Liver (tissue), 9 donors: ENCODE measurements around the gene CHRM1. TPM values are rescaled to one million over a fixed set of nuclear protein-coding genes. Genes with fewer than 3 reads are reported as not detected.
A peak's percentile ranks its signal among the peaks of the same experiment; 100 is the strongest.

Experiments used
- DNase-seq: peaks from one replicate; pipeline ENCODE4 v3.0.0-alpha.2; 2017; ENCODE audit warnings: low spot score
- H3K27ac ChIP-seq, 2 donors: one replicate each; pipeline ENCODE4 v1.7.0; 2013; ENCODE audit warnings: inconsistent platforms in 2 of 2, low read length in 2 of 2, control low read depth in 1 of 2, low read depth in 1 of 2, mild to moderate bottlenecking in 1 of 2
- H3K27me3 ChIP-seq, 4 donors: one replicate each; pipeline versions ENCODE4 v1.6.1 to v1.7.0; 2013; ENCODE audit warnings: low read length in 3 of 4, inconsistent platforms in 1 of 4, mild to moderate bottlenecking in 1 of 4, moderate library complexity in 1 of 4; ENCODE audit not compliant: control insufficient read depth in 4 of 4, insufficient read depth in 4 of 4
- H3K36me3 ChIP-seq, 4 donors: one replicate each; pipeline versions ENCODE4 v1.6.1 to v1.7.0; 2013; ENCODE audit warnings: low read length in 3 of 4, mild to moderate bottlenecking in 3 of 4, low read depth in 1 of 4, moderate library complexity in 1 of 4; ENCODE audit not compliant: control insufficient read depth in 4 of 4, insufficient read depth in 3 of 4
- H3K4me1 ChIP-seq, 4 donors: one replicate each; pipeline versions ENCODE4 v1.6.1 to v1.7.0; 2013; ENCODE audit warnings: low read length in 3 of 4, mild to moderate bottlenecking in 3 of 4, moderate library complexity in 1 of 4; ENCODE audit not compliant: control insufficient read depth in 4 of 4, insufficient read depth in 4 of 4
- H3K4me3 ChIP-seq, 3 donors: one replicate each; pipeline versions ENCODE4 v1.6.1 to v1.7.0; 2013; ENCODE audit warnings: low read length in 3 of 3, control low read depth in 1 of 3, low read depth in 1 of 3, mild to moderate bottlenecking in 1 of 3
- H3K9ac ChIP-seq, 2 donors: one replicate each; pipeline ENCODE4 v1.7.0; 2013; ENCODE audit warnings: low read length in 2 of 2, mild to moderate bottlenecking in 2 of 2, moderate library complexity in 2 of 2, control low read depth in 1 of 2, low read depth in 1 of 2
- H3K9me3 ChIP-seq, 4 donors: one replicate each; pipeline versions ENCODE4 v1.6.1 to v1.7.0; 2013; ENCODE audit warnings: low read length in 3 of 4; ENCODE audit not compliant: control insufficient read depth in 4 of 4
- EGR1 ChIP-seq, 2 donors: IDR thresholded peaks; 2 replicates each; pipeline ENCODE4 v1.6.1; 2016 to 2018; ENCODE audit warnings: antibody characterized with exemption in 2 of 2, low read depth in 2 of 2
- FOXA1 ChIP-seq: IDR thresholded peaks from 2 replicates; pipeline ENCODE4 v1.6.1; 2016; ENCODE audit warnings: antibody characterized with exemption
- FOXA2 ChIP-seq: IDR thresholded peaks from 2 replicates; pipeline ENCODE4 v1.6.1; 2016; ENCODE audit warnings: antibody characterized with exemption
- GABPA ChIP-seq, 2 donors: IDR thresholded peaks in 1 of 2; conservative IDR thresholded peaks in 1 of 2; 2 replicates each; pipeline ENCODE4 v1.6.1; 2016; ENCODE audit warnings: antibody characterized with exemption in 2 of 2, mild to moderate bottlenecking in 1 of 2, moderate library complexity in 1 of 2
- HNF4A ChIP-seq, 2 donors: conservative IDR thresholded peaks; 2 replicates each; pipeline ENCODE4 v1.6.1; 2016; ENCODE audit warnings: antibody characterized with exemption in 2 of 2, mild to moderate bottlenecking in 2 of 2
- JUND ChIP-seq, 2 donors: IDR thresholded peaks; 2 replicates each; pipeline ENCODE4 v1.6.1; 2016; ENCODE audit warnings: antibody characterized with exemption in 2 of 2
- RAD21 ChIP-seq, 2 donors: IDR thresholded peaks; 2 replicates each; pipeline ENCODE4 v1.6.1; 2016; ENCODE audit warnings: antibody characterized with exemption in 2 of 2, mild to moderate bottlenecking in 2 of 2
- RXRA ChIP-seq, 2 donors: IDR thresholded peaks; 2 replicates each; pipeline ENCODE4 v1.6.1; 2017 to 2018; ENCODE audit warnings: antibody characterized with exemption in 2 of 2, mild to moderate bottlenecking in 1 of 2
- SP1 ChIP-seq: IDR thresholded peaks from 2 replicates; pipeline ENCODE4 v1.6.1; 2018; ENCODE audit warnings: antibody characterized with exemption, mild to moderate bottlenecking
- TAF1 ChIP-seq: conservative IDR thresholded peaks from 2 replicates; pipeline ENCODE4 v1.6.1; 2016; ENCODE audit warnings: antibody characterized with exemption, mild to moderate bottlenecking
- YY1 ChIP-seq: IDR thresholded peaks from 2 replicates; pipeline ENCODE4 v1.6.1; 2016; ENCODE audit warnings: antibody characterized with exemption, mild to moderate bottlenecking
- WGBS: extraction: QIAGEN DNeasy Blood & Tissue Kit; methylation state at CpG from one replicate; pipeline ENCODE4 v1.1.7; 2013; 5-methylcytosine and 5-hydroxymethylcytosine counted together
- polyA plus RNA-seq, 2 donors: library from polyadenylated mRNA; stranded (reverse) in 1 of 2; unstranded in 1 of 2; fragments of 200-250 nt in 1 of 2; fragments of >200 nt in 1 of 2; fragmentation: Nextera tagmentation in 1 of 2; extraction: Ambion mirVana in 1 of 2; gene quantifications; one replicate each; pipeline versions ENCODE4 v1.2.1 to v1.2.3, GENCODE V29; 2013 to 2015
- total RNA-seq, 2 donors: library from RNA; depleted of rRNA; stranded (reverse); fragments of >200 nt; gene quantifications; one replicate each; pipeline ENCODE4 v1.2.3, GENCODE V29; 2014
- TF ChIP-seq, protein P1 (sequence below): IDR thresholded peaks from 2 replicates; pipeline ENCODE4 v1.6.1; 2016; ENCODE audit warnings: antibody characterized with exemption, mild to moderate bottlenecking
- TF ChIP-seq, protein P2 (sequence below): fragments of 150-350 bp; IDR thresholded peaks from 2 replicates; pipeline ENCODE4 v1.5.1; 2017; ENCODE audit warnings: improper control_type of control experiment, low read depth, low read length; ENCODE audit not compliant: missing input control
- TF ChIP-seq, protein P3 (sequence below): IDR thresholded peaks from 2 replicates; pipeline ENCODE4 v1.6.1; 2016; ENCODE audit warnings: antibody characterized with exemption
- TF ChIP-seq, protein P4 (sequence below): IDR thresholded peaks from 2 replicates; pipeline ENCODE4 v1.6.1; 2016; ENCODE audit warnings: antibody characterized with exemption
- donor health status: healthy.
- donor health status: healthy.
- donor health status: healthy.
- donor health status: healthy.
- donor health status: healthy.

The CHRM1 gene
- total and polyA plus RNA-seq, 4 donors: not detected

DNA sequence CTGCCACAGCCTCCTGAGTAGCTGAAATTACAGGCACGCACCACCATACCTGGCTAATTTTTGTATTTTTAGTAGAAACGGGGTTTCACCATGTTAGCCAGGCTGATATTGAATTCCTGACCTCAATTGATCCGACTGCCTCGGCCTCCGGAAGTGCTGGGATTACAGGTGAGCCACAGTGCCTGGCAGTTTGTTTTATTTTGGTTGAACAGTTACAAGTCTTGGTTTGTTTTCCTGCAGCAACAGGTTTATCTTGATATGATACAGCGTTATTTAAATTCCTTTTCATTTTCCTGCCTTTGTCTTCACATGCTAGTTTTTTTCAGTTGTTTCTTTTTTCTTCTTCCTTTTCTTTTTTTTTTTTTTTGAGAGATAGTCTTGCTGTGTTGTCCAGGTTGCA, 44.5 kb downstream of the CHRM1 start:
- WGBS: 42% methylated on average over 6 of the region's 6 CpGs
- DNase-seq: no peak
- no peaks in the 10 kb centered on the region for H3K27me3 ChIP-seq
- no peaks in the 10 kb centered on the region for H3K9me3 ChIP-seq
- H3K4me1 ChIP-seq: peaks cover 0 to 26% (median 16%) of the 10 kb centered on the region in 4 donors
- peak in 1 of 2 donors; percentile 4 for TF ChIP-seq RAD21 (IDR thresholded peaks at IDR 0.05)
- TF ChIP-seq RXRA (IDR thresholded peaks at IDR 0.05): peak; percentile 78 to 83
- no peak for TF ChIP-seq TAF1
- TF ChIP-seq JUND (IDR thresholded peaks at IDR 0.05): no peak
- TF ChIP-seq, protein P1, sequence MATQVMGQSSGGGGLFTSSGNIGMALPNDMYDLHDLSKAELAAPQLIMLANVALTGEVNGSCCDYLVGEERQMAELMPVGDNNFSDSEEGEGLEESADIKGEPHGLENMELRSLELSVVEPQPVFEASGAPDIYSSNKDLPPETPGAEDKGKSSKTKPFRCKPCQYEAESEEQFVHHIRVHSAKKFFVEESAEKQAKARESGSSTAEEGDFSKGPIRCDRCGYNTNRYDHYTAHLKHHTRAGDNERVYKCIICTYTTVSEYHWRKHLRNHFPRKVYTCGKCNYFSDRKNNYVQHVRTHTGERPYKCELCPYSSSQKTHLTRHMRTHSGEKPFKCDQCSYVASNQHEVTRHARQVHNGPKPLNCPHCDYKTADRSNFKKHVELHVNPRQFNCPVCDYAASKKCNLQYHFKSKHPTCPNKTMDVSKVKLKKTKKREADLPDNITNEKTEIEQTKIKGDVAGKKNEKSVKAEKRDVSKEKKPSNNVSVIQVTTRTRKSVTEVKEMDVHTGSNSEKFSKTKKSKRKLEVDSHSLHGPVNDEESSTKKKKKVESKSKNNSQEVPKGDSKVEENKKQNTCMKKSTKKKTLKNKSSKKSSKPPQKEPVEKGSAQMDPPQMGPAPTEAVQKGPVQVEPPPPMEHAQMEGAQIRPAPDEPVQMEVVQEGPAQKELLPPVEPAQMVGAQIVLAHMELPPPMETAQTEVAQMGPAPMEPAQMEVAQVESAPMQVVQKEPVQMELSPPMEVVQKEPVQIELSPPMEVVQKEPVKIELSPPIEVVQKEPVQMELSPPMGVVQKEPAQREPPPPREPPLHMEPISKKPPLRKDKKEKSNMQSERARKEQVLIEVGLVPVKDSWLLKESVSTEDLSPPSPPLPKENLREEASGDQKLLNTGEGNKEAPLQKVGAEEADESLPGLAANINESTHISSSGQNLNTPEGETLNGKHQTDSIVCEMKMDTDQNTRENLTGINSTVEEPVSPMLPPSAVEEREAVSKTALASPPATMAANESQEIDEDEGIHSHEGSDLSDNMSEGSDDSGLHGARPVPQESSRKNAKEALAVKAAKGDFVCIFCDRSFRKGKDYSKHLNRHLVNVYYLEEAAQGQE: no peak
- peak; percentile 24 to 69 for TF ChIP-seq GABPA (IDR thresholded peaks at IDR 0.05 in 1 of 2, conservative IDR thresholded peaks at IDR 0.05 in 1 of 2)
- peak; percentile 63 for TF ChIP-seq SP1
- peak in 1 of 2 donors; percentile 20 for TF ChIP-seq HNF4A (conservative IDR thresholded peaks at IDR 0.05)
- peak overlapping the region; percentile 40 to 68 for H3K27ac ChIP-seq
- no peak overlapping the region for H3K4me3 ChIP-seq
- no peak overlapping the region for H3K9ac ChIP-seq
- H3K36me3 ChIP-seq: no peaks in the 10 kb centered on the region

DNA sequence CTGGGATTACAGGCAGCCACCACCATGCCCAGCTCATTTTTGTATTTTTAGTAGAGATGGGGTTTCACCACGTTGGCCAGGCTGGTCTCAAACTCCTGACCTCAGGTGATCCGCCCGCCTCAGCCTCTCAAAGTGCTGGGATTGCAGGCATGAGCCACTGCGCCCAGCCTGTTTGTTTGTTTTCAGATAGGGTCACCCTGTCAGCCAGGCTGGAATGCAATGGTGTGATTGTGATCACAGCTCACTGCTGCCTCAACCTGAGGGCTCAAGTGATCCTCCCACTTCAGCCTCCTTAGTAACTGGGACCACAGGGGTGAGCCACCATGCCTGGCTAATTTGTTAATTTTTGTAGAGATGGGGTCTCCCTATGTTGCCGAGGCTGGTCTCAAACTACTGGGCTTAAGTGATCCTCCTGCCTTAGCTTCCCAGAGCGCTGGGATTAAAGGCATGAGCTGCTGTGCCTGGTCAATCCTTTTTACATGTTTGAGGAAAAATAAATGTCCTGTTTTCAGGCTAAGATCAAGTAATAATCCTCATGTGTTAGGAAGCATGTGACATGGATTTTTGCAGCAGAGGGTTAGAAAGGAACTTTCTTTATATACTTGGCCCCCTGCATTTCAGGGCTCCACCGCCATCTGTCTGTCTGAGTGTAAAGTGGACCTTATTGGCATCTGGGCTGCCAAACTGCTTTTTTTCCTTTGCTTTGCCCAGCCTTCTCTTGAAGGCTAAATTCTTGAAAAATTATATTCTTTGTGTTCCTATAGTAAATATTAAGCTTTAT, 45.3 kb downstream of the CHRM1 start:
- no peak for DNase-seq
- no peak overlapping the region for H3K4me3 ChIP-seq
- H3K4me1 ChIP-seq: peaks cover 0 to 25% (median 16%) of the 10 kb centered on the region in 4 donors
- H3K36me3 ChIP-seq: no peaks in the 10 kb centered on the region
- no peak overlapping the region for H3K27ac ChIP-seq
- H3K9me3 ChIP-seq: no peaks in the 10 kb centered on the region
- no peak overlapping the region for H3K9ac ChIP-seq
- H3K27me3 ChIP-seq: no peaks in the 10 kb centered on the region
- TF ChIP-seq, protein P2, sequence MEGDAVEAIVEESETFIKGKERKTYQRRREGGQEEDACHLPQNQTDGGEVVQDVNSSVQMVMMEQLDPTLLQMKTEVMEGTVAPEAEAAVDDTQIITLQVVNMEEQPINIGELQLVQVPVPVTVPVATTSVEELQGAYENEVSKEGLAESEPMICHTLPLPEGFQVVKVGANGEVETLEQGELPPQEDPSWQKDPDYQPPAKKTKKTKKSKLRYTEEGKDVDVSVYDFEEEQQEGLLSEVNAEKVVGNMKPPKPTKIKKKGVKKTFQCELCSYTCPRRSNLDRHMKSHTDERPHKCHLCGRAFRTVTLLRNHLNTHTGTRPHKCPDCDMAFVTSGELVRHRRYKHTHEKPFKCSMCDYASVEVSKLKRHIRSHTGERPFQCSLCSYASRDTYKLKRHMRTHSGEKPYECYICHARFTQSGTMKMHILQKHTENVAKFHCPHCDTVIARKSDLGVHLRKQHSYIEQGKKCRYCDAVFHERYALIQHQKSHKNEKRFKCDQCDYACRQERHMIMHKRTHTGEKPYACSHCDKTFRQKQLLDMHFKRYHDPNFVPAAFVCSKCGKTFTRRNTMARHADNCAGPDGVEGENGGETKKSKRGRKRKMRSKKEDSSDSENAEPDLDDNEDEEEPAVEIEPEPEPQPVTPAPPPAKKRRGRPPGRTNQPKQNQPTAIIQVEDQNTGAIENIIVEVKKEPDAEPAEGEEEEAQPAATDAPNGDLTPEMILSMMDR: no peak
- TF ChIP-seq, protein P1: no peak
- TF ChIP-seq FOXA1 (no peak), GABPA (IDR thresholded peaks at IDR 0.05 in 1 of 2, conservative IDR thresholded peaks at IDR 0.05 in 1 of 2) (no peak), EGR1 (IDR thresholded peaks at IDR 0.05; ENCODE audit: low read depth in 2 of 2) (no peak), RAD21 (IDR thresholded peaks at IDR 0.05) (no peak), FOXA2 (no peak), RXRA (IDR thresholded peaks at IDR 0.05) (no peak), YY1 (no peak)
- TF ChIP-seq, protein P3, sequence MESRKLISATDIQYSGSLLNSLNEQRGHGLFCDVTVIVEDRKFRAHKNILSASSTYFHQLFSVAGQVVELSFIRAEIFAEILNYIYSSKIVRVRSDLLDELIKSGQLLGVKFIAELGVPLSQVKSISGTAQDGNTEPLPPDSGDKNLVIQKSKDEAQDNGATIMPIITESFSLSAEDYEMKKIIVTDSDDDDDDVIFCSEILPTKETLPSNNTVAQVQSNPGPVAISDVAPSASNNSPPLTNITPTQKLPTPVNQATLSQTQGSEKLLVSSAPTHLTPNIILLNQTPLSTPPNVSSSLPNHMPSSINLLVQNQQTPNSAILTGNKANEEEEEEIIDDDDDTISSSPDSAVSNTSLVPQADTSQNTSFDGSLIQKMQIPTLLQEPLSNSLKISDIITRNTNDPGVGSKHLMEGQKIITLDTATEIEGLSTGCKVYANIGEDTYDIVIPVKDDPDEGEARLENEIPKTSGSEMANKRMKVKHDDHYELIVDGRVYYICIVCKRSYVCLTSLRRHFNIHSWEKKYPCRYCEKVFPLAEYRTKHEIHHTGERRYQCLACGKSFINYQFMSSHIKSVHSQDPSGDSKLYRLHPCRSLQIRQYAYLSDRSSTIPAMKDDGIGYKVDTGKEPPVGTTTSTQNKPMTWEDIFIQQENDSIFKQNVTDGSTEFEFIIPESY: no peak
- TF ChIP-seq, protein P4, sequence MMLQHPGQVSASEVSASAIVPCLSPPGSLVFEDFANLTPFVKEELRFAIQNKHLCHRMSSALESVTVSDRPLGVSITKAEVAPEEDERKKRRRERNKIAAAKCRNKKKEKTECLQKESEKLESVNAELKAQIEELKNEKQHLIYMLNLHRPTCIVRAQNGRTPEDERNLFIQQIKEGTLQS: no peak
- 68% methylated on average over 7 of the region's 7 CpGs for WGBS
